ENCODE results near the gene EBI3.
"Not testable (repeated sequence)": the region's sequence is repeated elsewhere in the genome, so short reads cannot be mapped to it uniquely, and the experiment has no call there.

EBI3 gene

GRCh38 chr19:4210166-4210731 lies 19.1 kb upstream of the EBI3 start:
- Histone ChIP-seq H3K4me1 (no peaks in the 10 kb centered on the region), H3K9me3 (no peaks in the 10 kb centered on the region), H3K27me3 (peaks cover 53% of the 10 kb centered on the region), H3K4me3 (ENCODE audit: low read depth, low read length) (no peak overlapping the region), H3K36me3 (no peaks in the 10 kb centered on the region)
- TF ChIP-seq, protein P1, sequence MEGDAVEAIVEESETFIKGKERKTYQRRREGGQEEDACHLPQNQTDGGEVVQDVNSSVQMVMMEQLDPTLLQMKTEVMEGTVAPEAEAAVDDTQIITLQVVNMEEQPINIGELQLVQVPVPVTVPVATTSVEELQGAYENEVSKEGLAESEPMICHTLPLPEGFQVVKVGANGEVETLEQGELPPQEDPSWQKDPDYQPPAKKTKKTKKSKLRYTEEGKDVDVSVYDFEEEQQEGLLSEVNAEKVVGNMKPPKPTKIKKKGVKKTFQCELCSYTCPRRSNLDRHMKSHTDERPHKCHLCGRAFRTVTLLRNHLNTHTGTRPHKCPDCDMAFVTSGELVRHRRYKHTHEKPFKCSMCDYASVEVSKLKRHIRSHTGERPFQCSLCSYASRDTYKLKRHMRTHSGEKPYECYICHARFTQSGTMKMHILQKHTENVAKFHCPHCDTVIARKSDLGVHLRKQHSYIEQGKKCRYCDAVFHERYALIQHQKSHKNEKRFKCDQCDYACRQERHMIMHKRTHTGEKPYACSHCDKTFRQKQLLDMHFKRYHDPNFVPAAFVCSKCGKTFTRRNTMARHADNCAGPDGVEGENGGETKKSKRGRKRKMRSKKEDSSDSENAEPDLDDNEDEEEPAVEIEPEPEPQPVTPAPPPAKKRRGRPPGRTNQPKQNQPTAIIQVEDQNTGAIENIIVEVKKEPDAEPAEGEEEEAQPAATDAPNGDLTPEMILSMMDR (IDR thresholded peaks at IDR 0.05; ENCODE audit: low read depth, low read length), result no peak
- DNase-seq, result no peak

- no peaks in the 10 kb centered on the region for H3K36me3 ChIP-seq
- peaks cover 49% of the 10 kb centered on the region for H3K27me3 ChIP-seq
- H3K4me1 ChIP-seq, result no peaks in the 10 kb centered on the region
- H3K4me3 ChIP-seq (ENCODE audit: low read depth, low read length), result no peak overlapping the region
- TF ChIP-seq, protein P1 (IDR thresholded peaks at IDR 0.05; ENCODE audit: low read depth, low read length), result no peak
- DNase-seq, result no peak
- H3K9me3 ChIP-seq, result peaks cover 6% of the 10 kb centered on the region
Observed at GRCh38 chr19:4213116-4213515, 16.2 kb upstream of the EBI3 start.

DNA sequence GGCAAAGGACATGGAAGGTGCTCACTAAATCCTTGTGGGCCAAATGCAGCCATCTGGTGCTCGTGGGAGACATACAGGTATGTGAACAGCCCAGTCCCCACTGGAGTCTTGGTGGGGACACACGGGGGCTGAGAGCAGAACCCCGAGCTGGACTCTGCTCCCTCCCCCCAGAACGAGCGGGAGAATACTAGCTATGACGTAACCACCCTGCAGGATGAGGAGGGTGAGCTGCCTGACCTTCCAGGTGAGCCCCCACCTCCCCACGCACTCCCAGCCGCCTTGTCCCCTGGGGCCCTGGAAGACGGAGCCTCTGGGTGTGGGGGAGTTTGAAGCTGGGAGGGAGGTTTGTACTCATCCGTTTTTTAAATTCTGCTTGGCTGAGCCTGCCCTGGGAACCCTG lies 13.5 kb upstream of the EBI3 start:
- TF ChIP-seq, protein P1 (IDR thresholded peaks at IDR 0.05; ENCODE audit: low read depth, low read length), result no peak
- H3K4me1 ChIP-seq, result no peaks in the 10 kb centered on the region
- peaks cover 43% of the 10 kb centered on the region for H3K27me3 ChIP-seq
- H3K4me3 ChIP-seq (ENCODE audit: low read depth, low read length), result no peak overlapping the region
- H3K9me3 ChIP-seq, result peaks cover 6% of the 10 kb centered on the region
- H3K36me3 ChIP-seq, result no peaks in the 10 kb centered on the region
- DNase-seq, result no peak

- peaks cover 38% of the 10 kb centered on the region for H3K27me3 ChIP-seq
- TF ChIP-seq, protein P1 (IDR thresholded peaks at IDR 0.05; ENCODE audit: low read depth, low read length), result no peak
- no peak for DNase-seq
Observed at GRCh38 chr19:4216846-4217245, 12.5 kb upstream of the EBI3 start.

GRCh38 chr19:4217429-4218264 lies 11.7 kb upstream of the EBI3 start:
- no peaks in the 10 kb centered on the region for H3K4me1 ChIP-seq
- DNase-seq, result no peak
- no peaks in the 10 kb centered on the region for H3K36me3 ChIP-seq
- H3K4me3 ChIP-seq (ENCODE audit: low read depth, low read length), result no peak overlapping the region
- peaks cover 32% of the 10 kb centered on the region for H3K27me3 ChIP-seq
- TF ChIP-seq, protein P1 (IDR thresholded peaks at IDR 0.05; ENCODE audit: low read depth, low read length), result no peak
- H3K9me3 ChIP-seq, result peaks cover 6% of the 10 kb centered on the region

More at GRCh38 chr19:4216846-4217245, 12.5 kb upstream of the EBI3 start:
- Histone ChIP-seq H3K36me3 (no peaks in the 10 kb centered on the region), H3K4me3 (ENCODE audit: low read depth, low read length) (no peak overlapping the region), H3K4me1 (no peaks in the 10 kb centered on the region), H3K9me3 (peaks cover 6% of the 10 kb centered on the region)

- peaks cover 23% of the 10 kb centered on the region for H3K27me3 ChIP-seq
- not testable (repeated sequence) for H3K4me1 ChIP-seq; H3K4me3 ChIP-seq (ENCODE audit: low read depth, low read length); H3K36me3 ChIP-seq; DNase-seq; H3K9me3 ChIP-seq
Observed at GRCh38 chr19:4218523-4218922, 10.8 kb upstream of the EBI3 start.

Measured in BE2C (cell line).